NCI-H2029 treated with DMSO at 0.1 percent for 48 hours (cell line): ENCODE data around the gene PRSS3.
"Not testable (repeated sequence)": the region's sequence is repeated elsewhere in the genome, so short reads cannot be mapped to it uniquely, and the experiment has no call there.

Experiments
- DNase-seq: peaks from one replicate; lab custom pipeline; 2025; lab: John Stamatoyannopoulos, UW

Gene PRSS3

DNA sequence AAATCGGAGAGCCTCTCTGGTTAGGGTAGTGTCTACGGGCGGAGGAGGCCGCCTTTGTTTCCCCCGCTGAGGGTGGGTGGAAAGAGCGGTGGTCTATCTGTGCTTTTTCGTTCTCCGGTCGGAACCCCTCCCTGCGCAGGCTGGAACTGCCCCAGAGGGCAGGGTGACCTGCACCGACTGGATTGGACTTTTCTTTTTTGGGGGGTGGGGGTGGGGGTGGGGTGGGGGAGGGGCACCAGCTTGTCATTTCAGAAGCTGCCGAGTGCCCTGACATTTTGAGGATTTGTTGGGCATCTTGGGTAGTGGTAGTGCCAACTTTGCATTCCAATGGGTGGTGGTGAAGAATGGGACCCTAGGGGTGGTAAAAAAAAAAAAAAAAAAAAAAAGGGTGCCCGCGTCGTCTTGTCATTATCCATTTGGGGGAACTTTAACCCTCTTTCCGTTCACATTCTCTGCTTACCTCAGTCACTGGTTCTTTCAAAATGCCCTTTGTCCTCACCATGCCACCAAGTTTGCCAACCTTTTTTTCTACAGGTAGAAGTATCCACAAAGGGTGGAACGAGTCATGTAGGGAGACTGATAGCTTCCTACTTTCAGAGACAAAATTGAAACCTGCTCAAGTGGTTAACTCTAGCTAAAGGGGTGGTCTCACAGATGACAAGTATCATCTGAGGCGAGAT, 22.9 kb downstream of the PRSS3 start:
- DNase-seq: no peak

- DNase-seq: no peak
Measured at GRCh38 chr9:33818847-33819500, 23.6 kb downstream of the PRSS3 start.

GRCh38 chr9:33820231-33820745, 24.9 kb downstream of the PRSS3 start:
- no peak for DNase-seq

- no peak for DNase-seq
Measured at GRCh38 chr9:33823801-33824200, 28.4 kb downstream of the PRSS3 start.

DNA sequence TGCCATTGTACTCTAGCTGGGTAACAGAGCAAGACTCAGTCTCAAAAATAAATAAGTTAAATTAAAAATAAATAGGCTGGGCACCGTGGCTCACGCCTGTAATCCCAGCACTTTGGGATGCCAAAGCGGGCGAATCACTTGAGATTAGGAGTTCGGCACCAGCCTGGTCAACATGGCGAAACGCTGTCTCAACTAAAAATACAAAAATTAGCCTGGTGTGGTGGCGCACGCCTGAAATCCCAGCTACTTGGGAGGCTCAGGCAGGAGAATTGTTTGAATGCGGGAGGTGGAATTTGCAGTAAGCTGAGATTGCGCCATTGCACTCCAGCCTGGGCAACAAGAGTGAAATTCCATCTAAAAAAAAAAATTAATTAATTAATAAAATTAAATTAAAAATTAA, 31.9 kb downstream of the PRSS3 start:
- DNase-seq: not testable (repeated sequence)

- DNase-seq: not testable (repeated sequence)
Measured at GRCh38 chr9:33829641-33830230, 34.4 kb downstream of the PRSS3 start.

DNA sequence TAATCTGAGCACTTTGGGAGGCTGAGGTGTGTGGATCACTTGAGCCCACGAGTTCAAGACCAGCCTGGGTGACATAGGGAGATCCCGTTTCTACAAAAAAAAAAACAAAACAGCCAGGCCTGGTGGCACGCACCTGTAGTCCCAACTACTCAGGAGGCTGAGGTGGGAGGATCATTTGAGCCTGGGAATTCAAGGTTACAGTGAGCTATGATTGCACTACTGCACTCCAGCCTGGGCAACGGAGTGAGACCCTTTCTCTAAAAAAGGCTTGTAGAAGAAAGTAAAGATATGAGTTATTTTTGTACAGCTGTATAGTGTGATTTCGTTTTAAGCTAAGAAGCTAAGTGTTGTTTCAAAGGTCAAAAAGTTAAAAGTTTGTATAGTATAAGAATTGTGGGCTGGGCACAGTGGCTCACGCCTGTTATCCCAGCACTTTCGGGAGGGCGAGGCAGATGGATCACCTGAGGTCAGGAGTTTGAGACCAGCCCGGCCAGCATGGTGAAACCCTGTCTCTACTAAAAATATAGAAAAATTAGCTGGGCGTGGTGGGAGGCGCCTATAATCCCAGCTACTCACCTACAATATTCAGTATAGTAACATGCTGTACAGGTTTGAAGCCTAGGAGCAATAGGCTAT, 40.4 kb downstream of the PRSS3 start:
- DNase-seq: no peak

DNA sequence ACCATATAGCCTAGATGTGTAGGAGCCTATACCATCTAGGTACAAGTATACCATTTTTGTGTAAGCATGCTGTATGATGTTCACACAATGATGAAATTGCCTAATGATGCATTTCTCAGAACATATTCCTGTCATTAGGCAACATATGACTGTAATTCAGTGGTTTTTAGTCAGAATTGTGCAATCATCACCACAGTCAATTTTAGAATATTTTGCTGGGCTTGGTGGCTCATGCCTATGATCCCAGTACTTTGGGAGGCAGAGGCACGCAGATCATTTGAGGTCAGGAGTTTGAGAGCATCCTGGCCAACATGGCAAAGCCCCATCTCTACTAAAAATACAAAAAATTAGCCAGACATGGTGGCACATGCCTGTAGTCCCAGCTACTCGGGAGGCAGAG, 40.9 kb downstream of the PRSS3 start:
- not testable (repeated sequence) for DNase-seq

GRCh38 chr9:33837138-33837537, 41.8 kb downstream of the PRSS3 start:
- no peak for DNase-seq

GRCh38 chr9:33840381-33840780, 45.0 kb downstream of the PRSS3 start:
- no peak for DNase-seq

DNA sequence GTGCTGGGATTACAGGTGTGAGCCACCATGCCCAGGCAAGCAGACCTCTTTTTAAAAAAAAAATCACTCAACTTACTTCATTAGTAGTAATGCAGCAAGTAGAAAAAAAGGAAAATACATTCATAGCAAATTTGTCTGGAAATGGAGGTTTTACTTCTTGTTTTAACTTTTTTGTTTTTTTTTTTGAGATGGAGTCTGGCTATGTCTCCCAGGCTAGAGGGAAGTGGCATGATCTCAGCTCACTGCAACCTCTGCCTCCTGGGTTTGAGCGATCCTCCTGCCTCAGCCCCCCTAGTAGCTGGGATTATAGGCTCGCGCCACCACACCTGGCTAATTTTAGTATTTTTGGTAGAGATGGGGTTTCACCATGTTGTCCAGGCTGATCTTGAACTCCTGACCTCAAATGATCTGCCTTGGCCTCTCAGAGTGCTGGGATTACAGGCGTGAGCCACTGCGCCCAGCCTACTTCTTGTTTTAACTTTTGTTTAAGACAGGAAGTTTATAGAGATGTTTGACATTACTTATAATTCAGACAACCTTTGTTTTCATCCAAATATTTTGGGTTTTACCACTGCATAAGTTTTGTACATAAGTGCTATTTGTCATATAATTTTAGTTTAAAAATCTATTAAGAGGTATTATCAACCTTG, 48.1 kb downstream of the PRSS3 start:
- no peak for DNase-seq

GRCh38 chr9:33846231-33846630, 50.9 kb downstream of the PRSS3 start:
- DNase-seq: no peak

- DNase-seq: not testable (repeated sequence)
Measured at GRCh38 chr9:33847894-33848205, 52.5 kb downstream of the PRSS3 start.
